Left ventricle myocardium inferior (tissue), 1 donor: ENCODE data around the gene NDUFS7. TPM values are rescaled to one million over a fixed set of nuclear protein-coding genes. Genes with fewer than 3 reads are reported as not detected.

ENCODE experiments used
- DNase-seq: peaks from one replicate; pipeline ENCODE4 v3.0.0-alpha.2; 2020
- H3K27ac ChIP-seq: fragments of 200-600 bp; replicated peaks from 2 replicates; pipeline ENCODE4 v1.8.0; 2021
- H3K27me3 ChIP-seq: fragments of 200-600 bp; 2 replicates; pipeline ENCODE4 v1.8.0; 2021; ENCODE audit warnings: low read depth
- H3K36me3 ChIP-seq: fragments of 200-600 bp; 2 replicates; pipeline ENCODE4 v1.8.0; 2021
- H3K4me1 ChIP-seq: fragments of 200-600 bp; 2 replicates; pipeline ENCODE4 v1.8.0; 2021
- H3K4me3 ChIP-seq: fragments of 200-600 bp; 2 replicates; pipeline ENCODE4 v1.8.0; 2021; ENCODE audit warnings: mild to moderate bottlenecking, moderate library complexity
- H3K9me3 ChIP-seq: fragments of 200-600 bp; replicated peaks from 2 replicates; pipeline ENCODE4 v1.8.0; 2021
- intact Hi-C: fragments of 100-400 bp; cut with micrococcal nuclease; formaldehyde crosslinking; loops from one replicate; pipeline ENCODE4 v1.11.0; 2022
- total RNA-seq: library from RNA; stranded (reverse); fragmentation: NEBNext Ultra II Directional; extraction: Animal tissue kit (Norgen Biotek cat#: 25700); gene quantifications from one replicate; pipeline ENCODE4 v1.2.1, GENCODE V29; 2021
- TF ChIP-seq, protein P1 (sequence below): fragments of 200-600 bp; IDR thresholded peaks from 2 replicates; pipeline ENCODE4 v1.8.0; 2021; ENCODE audit warnings: antibody characterized with exemption, mild to moderate bottlenecking, borderline replicate concordance
- donor health status: DM: no; HTN: yes; CAD: no; lungs with severe emphysema.

The NDUFS7 gene
- total RNA-seq, 1 donor from 2014 or later, result 380 TPM

DNA sequence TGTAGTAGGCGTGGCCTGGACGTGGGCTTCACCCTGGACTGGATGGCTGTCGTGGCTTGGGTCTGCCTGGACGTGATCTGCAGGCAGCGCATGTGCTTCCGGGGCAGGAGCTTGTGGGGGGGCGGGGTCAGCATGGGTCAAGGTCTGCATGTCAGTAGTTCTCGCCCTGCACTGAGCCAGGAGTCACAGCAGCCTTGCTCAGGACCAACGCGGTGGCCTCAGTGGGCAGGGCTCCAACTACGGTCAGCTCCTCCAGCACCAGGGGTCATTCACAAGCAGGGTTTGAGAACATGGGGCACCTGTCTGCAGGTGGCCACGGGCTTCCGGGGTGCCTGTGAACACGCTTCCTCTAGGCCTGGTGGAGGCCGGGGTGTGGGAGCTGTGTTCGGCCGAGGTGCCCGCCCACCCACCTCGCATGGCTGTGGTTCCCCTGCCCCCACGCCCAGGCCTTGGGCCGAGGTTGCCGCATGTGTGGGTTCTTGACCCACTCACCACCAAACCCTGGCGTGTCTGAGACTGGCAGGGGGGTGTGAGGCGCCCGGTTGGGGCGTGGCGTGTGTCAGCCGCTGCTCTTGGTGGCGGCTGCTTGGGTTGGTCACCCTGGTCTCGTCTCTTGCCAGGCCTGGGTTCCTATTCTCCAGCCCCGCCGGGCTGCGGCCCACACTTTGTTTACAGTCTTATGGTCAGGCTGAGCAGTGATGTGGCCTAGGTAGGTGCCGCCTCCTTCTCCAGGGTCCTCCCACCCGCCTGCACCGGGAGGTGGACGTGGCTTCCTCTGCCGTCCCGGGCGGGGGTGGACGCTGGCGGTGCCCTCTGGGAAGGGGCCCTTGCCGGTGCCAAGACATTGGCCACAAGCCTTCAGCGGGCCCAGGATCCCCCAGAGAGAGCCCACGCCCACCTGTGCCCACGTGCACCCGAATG, 49.7 kb downstream of the NDUFS7 start:
- H3K4me1 ChIP-seq, result peaks cover 33% of the 10 kb centered on the region
- DNase-seq, result no peak
- H3K9me3 ChIP-seq, result no peaks in the 10 kb centered on the region
- intact Hi-C loops, result no loop called here
- no peak overlapping the region for H3K4me3 ChIP-seq
- H3K36me3 ChIP-seq, result peaks cover 73% of the 10 kb centered on the region
- H3K27ac ChIP-seq, result no peak overlapping the region
- TF ChIP-seq, protein P1, sequence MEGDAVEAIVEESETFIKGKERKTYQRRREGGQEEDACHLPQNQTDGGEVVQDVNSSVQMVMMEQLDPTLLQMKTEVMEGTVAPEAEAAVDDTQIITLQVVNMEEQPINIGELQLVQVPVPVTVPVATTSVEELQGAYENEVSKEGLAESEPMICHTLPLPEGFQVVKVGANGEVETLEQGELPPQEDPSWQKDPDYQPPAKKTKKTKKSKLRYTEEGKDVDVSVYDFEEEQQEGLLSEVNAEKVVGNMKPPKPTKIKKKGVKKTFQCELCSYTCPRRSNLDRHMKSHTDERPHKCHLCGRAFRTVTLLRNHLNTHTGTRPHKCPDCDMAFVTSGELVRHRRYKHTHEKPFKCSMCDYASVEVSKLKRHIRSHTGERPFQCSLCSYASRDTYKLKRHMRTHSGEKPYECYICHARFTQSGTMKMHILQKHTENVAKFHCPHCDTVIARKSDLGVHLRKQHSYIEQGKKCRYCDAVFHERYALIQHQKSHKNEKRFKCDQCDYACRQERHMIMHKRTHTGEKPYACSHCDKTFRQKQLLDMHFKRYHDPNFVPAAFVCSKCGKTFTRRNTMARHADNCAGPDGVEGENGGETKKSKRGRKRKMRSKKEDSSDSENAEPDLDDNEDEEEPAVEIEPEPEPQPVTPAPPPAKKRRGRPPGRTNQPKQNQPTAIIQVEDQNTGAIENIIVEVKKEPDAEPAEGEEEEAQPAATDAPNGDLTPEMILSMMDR, result no peak
- no peaks in the 10 kb centered on the region for H3K27me3 ChIP-seq

DNA sequence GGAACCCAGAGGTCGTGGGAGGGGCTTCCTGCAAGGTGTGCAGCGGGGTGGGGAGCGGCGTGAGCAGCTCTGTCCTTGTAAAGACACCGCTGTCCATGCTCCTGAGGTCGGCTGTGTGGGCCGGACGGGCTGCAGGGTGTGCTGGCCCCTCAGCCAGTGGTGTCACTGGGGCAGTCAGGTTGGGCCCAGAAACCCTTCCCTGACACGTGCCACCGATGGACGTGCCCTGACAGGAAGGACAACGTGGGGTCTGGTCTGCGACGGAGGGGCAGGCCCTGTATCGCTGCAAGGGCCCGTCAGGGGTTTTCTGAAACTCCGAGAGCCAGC, 50.3 kb downstream of the NDUFS7 start:
- Histone ChIP-seq H3K9me3 (no peaks in the 10 kb centered on the region), H3K4me3 (no peak overlapping the region), H3K27ac (no peak overlapping the region), H3K27me3 (no peaks in the 10 kb centered on the region), H3K4me1 (peaks cover 34% of the 10 kb centered on the region), H3K36me3 (peaks cover 67% of the 10 kb centered on the region)
- intact Hi-C loops, result no loop called here
- TF ChIP-seq, protein P1, result no peak
- DNase-seq, result no peak

DNA sequence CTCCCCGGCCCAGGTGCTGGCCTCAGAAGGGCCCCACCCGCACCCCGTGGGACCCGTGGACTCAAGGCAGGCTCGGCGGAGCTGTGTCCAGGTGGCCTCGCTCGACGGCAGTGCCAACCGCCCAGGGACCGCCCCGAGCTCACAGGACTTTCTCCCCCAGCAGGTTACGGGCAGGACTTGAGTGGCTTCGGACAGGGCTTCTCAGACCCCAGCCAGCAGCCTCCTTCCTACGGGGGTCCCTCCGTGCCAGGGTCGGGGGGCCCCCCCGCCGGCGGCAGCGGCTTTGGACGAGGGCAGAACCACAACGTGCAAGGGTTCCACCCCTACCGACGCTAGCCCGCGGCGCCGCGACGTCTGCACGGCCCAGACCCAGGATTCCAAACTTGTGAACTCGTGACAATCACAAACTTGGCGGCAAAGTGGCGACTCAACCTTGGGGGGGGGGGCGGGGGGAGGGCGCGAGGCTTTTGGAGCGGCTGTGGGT, 50.9 kb downstream of the NDUFS7 start:
- Histone ChIP-seq H3K27ac (no peak overlapping the region), H3K27me3 (no peaks in the 10 kb centered on the region), H3K9me3 (no peaks in the 10 kb centered on the region), H3K36me3 (peaks cover 64% of the 10 kb centered on the region), H3K4me1 (peaks cover 34% of the 10 kb centered on the region), H3K4me3 (no peak overlapping the region)
- intact Hi-C loops, result no loop called here
- no peak for DNase-seq
- TF ChIP-seq, protein P1, result no peak

DNA sequence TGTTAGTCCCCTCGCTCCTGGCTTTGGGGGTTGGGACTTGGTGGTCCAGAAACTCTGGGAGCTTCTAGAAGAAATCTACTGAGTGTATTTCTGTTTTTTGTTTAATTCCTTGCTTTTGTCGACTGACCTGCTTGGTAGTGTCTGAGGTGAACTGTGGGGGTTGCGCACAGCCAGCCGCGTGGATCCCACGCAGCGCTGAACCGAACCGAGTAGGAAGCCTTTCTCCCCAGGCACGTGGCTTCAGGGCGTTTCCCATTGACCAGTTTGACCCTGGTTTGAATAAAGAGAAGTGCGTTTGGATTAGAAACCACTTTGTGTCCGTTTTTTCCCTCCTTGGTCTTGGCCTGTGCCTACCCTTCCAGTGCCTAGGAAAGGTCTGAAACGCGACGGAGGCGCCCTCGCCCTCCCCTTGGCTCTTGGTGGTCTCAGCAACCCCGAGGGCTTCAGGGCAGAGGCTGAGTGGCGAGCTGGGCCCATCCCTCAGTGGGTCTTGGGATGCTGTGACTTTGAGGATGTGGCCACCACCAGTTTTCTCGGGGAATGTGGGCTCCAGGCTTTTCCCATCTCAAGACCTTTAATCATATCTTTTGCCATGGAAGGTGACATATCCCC, 51.8 kb downstream of the NDUFS7 start:
- H3K36me3 ChIP-seq, result peaks cover 64% of the 10 kb centered on the region
- H3K9me3 ChIP-seq, result no peaks in the 10 kb centered on the region
- TF ChIP-seq, protein P1, result no peak
- intact Hi-C loops, result no loop called here
- DNase-seq, result no peak
- H3K4me3 ChIP-seq, result no peak overlapping the region
- H3K27me3 ChIP-seq, result no peaks in the 10 kb centered on the region
- peaks cover 37% of the 10 kb centered on the region for H3K4me1 ChIP-seq
- H3K27ac ChIP-seq, result no peak overlapping the region

DNA sequence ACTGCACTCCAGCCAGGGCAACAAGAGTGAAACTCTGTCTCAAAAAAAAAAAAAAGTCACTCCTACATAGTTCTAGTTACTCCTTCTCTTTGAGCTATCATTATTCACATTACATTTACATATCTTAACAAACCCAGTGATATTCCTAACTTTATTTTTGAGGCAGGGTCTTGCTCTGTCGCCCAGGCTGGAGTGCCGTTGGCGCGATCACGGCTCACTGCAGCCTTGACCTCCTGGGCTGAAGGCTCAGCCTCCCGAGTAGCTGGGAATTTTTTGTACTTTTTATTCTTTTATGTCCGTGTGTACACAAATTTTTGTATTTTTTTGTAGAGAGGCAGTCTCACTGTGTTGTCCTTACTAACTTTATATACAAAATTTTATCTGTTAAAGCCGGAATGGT, 53.9 kb downstream of the NDUFS7 start:
- no peak for DNase-seq
- Histone ChIP-seq H3K27ac (peak overlapping the region; percentile 85), H3K4me1 (peaks cover 34% of the 10 kb centered on the region), H3K9me3 (no peaks in the 10 kb centered on the region), H3K27me3 (no peaks in the 10 kb centered on the region), H3K36me3 (peaks cover 64% of the 10 kb centered on the region), H3K4me3 (peak overlapping the region; percentile 79)
- intact Hi-C loops, result no loop called here
- TF ChIP-seq, protein P1, result no peak
